DND-41 (cell line): ENCODE measurements around the gene CPM.

Experiments used
- ATAC-seq: fragments of 200-7000 bp; cut with Tn5 transposase; 3 replicates; pipeline ENCODE4 v1.9.1; 2021; ENCODE audit warnings: low read depth; ENCODE audit not compliant: insufficient read depth
- DNase-seq: peaks from one replicate; pipeline ENCODE4 v3.0.0-alpha.2; 2020
- H2AFZ ChIP-seq: 2 replicates; pipeline ENCODE4 v1.6.0; 2012; ENCODE audit warnings: low read depth, low read length
- H3K27ac ChIP-seq: 2 replicates; pipeline ENCODE4 v1.5.1; 2012; ENCODE audit warnings: low read length, inconsistent platforms
- H3K27me3 ChIP-seq: fragments of 200-600 bp; sonication (generic); 2 replicates; pipeline ENCODE4 v1.6.0; 2012; ENCODE audit warnings: low read length, mild to moderate bottlenecking, inconsistent platforms; ENCODE audit not compliant: insufficient read depth, poor library complexity
- H3K36me3 ChIP-seq: 2 replicates; pipeline ENCODE4 v1.5.1; 2012; ENCODE audit warnings: low read length, inconsistent platforms; ENCODE audit not compliant: insufficient read depth
- H3K4me1 ChIP-seq: 2 replicates; pipeline ENCODE4 v1.5.1; 2012; ENCODE audit warnings: mild to moderate bottlenecking, low read length; ENCODE audit not compliant: insufficient read depth
- H3K4me2 ChIP-seq: 2 replicates; pipeline ENCODE4 v1.6.0; 2012; ENCODE audit warnings: mild to moderate bottlenecking, moderate library complexity, low read length, inconsistent platforms; ENCODE audit not compliant: insufficient read depth
- H3K4me3 ChIP-seq, 2 experiments: fragments of 200-600 bp in 1 of 2; shearing (Covaris generic) in 1 of 2; 2 replicates each; pipeline ENCODE4 v1.5.1; 2012 to 2016; ENCODE audit warnings: inconsistent platforms in 2 of 2, low read length in 2 of 2, mild to moderate bottlenecking in 2 of 2, low read depth in 1 of 2, moderate library complexity in 1 of 2
- H3K79me2 ChIP-seq: 2 replicates; pipeline ENCODE4 v1.6.0; 2012; ENCODE audit warnings: low read length, inconsistent platforms; ENCODE audit not compliant: insufficient read depth
- H3K9ac ChIP-seq: 2 replicates; pipeline ENCODE4 v1.6.0; 2012; ENCODE audit warnings: low read depth, mild to moderate bottlenecking, inconsistent platforms, low read length, moderate library complexity
- H3K9me3 ChIP-seq: 2 replicates; pipeline ENCODE4 v1.5.1; 2012; ENCODE audit warnings: low read length, moderate library complexity, mild to moderate bottlenecking, inconsistent platforms; ENCODE audit not compliant: insufficient read depth, severe bottlenecking
- H4K20me1 ChIP-seq: 2 replicates; pipeline ENCODE4 v1.6.0; 2012; ENCODE audit warnings: low read length; ENCODE audit not compliant: insufficient read depth
- EZH2 ChIP-seq: IDR thresholded peaks from 3 replicates; pipeline ENCODE4 v1.6.1; 2012; ENCODE audit warnings: borderline replicate concordance, low read depth, mild to moderate bottlenecking, moderate library complexity, low read length, inconsistent platforms; ENCODE audit not compliant: severe bottlenecking
- TF ChIP-seq, protein P1 (sequence below): IDR thresholded peaks from 2 replicates; pipeline ENCODE4 v1.5.1; 2012; ENCODE audit warnings: borderline replicate concordance, low read length, moderate library complexity, mild to moderate bottlenecking; ENCODE audit not compliant: poor library complexity, severe bottlenecking; ENCODE audit errors: extremely low read depth

Gene CPM

DNA sequence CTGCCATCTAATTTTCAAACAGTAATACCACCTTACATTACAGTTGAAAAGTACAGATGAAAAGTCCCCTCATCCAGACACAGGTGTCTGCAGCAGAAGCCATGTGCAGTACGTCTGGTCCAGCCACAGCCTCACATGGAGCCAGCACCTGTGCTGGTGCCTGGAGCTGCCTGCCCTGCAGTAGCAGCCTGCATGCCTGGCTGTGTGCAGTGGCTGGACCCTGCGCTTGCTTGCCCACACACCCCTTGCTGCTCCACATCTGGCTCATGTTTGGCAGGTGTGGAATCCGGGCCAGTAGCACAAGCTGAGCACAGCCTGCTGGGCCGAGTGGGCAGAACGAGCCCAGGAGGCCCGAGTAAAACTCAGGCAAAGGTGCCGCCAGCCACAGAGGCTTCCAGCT is 21.8 kb upstream of the CPM start:
- Histone ChIP-seq H3K27ac (no peak overlapping the region), H3K4me2 (no peak overlapping the region), H3K79me2 (no peaks in the 10 kb centered on the region), H3K27me3 (no peaks in the 10 kb centered on the region), H3K36me3 (no peaks in the 10 kb centered on the region), H3K4me1 (0 out of 2 replicates have a peak, but pooled peaks cover 4% of the 10 kb centered on the region), H3K9ac (no peak overlapping the region), H4K20me1 (no peaks in the 10 kb centered on the region), H3K9me3 (peaks cover 8% of the 10 kb centered on the region), H2AFZ (no peak overlapping the region), H3K4me3 (no peak overlapping the region)
- TF ChIP-seq, protein P1, sequence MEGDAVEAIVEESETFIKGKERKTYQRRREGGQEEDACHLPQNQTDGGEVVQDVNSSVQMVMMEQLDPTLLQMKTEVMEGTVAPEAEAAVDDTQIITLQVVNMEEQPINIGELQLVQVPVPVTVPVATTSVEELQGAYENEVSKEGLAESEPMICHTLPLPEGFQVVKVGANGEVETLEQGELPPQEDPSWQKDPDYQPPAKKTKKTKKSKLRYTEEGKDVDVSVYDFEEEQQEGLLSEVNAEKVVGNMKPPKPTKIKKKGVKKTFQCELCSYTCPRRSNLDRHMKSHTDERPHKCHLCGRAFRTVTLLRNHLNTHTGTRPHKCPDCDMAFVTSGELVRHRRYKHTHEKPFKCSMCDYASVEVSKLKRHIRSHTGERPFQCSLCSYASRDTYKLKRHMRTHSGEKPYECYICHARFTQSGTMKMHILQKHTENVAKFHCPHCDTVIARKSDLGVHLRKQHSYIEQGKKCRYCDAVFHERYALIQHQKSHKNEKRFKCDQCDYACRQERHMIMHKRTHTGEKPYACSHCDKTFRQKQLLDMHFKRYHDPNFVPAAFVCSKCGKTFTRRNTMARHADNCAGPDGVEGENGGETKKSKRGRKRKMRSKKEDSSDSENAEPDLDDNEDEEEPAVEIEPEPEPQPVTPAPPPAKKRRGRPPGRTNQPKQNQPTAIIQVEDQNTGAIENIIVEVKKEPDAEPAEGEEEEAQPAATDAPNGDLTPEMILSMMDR, result no peak
- no peak for TF ChIP-seq EZH2
- DNase-seq (no peak), ATAC-seq (no peak)

DNA sequence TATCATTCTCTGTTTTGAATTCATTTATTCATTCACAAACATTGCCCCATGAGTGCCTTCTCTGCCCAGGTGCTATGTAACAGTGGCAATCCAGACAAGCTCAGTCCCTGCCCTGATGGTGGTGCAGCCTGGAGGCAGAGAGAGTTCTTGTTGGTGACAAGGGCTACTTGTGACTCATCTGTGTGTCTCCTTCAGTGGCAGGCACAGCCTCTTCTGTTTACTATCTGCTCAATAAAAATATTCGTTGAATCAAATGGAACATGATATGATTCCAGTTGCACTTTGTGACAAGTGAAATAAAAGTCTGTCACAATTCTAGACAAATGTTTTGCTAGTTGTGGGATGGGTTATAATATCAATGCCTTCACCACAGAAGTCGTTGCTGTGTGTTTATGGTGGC is 20.6 kb upstream of the CPM start:
- Histone ChIP-seq H4K20me1 (no peaks in the 10 kb centered on the region), H3K79me2 (no peaks in the 10 kb centered on the region), H3K4me3 (no peak overlapping the region), H3K27ac (no peak overlapping the region), H2AFZ (no peak overlapping the region), H3K27me3 (no peaks in the 10 kb centered on the region), H3K36me3 (no peaks in the 10 kb centered on the region), H3K4me2 (no peak overlapping the region), H3K9ac (no peak overlapping the region), H3K9me3 (peaks cover 8% of the 10 kb centered on the region), H3K4me1 (0 out of 2 replicates have a peak, but pooled peaks cover 2% of the 10 kb centered on the region)
- DNase-seq (no peak), ATAC-seq (no peak)
- no peak for TF ChIP-seq EZH2
- TF ChIP-seq, protein P1, result no peak

DNA sequence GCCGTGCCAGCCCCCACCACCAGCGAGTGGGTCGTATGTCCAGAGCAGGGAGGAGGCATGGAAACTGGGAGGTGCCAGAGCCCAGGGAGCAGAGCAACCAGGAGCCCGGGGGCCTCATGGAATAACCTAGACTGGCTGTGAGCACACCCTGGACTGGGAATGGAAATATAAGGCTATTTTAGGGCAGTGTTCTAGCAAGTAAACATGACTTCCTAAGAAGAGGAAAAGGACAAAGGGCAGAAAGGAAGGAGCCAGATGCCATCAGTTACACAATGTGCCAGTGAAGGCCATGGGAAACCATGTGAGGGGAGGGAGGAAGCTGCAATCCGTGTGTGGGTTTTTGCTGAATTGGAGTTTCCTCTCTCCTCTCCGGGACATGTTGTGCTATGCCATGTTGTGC is 18.7 kb upstream of the CPM start:
- H3K27ac ChIP-seq, result no peak overlapping the region
- H3K4me3 ChIP-seq, result no peak overlapping the region
- no peaks in the 10 kb centered on the region for H3K4me1 ChIP-seq
- H3K27me3 ChIP-seq, result no peaks in the 10 kb centered on the region
- no peak overlapping the region for H3K4me2 ChIP-seq
- no peak for ATAC-seq
- no peak overlapping the region for H2AFZ ChIP-seq
- H4K20me1 ChIP-seq, result no peaks in the 10 kb centered on the region
- H3K36me3 ChIP-seq, result no peaks in the 10 kb centered on the region
- no peak for TF ChIP-seq EZH2
- TF ChIP-seq, protein P1, result no peak
- peaks cover 8% of the 10 kb centered on the region for H3K9me3 ChIP-seq
- H3K79me2 ChIP-seq, result no peaks in the 10 kb centered on the region
- H3K9ac ChIP-seq, result no peak overlapping the region
- no peak for DNase-seq

DNA sequence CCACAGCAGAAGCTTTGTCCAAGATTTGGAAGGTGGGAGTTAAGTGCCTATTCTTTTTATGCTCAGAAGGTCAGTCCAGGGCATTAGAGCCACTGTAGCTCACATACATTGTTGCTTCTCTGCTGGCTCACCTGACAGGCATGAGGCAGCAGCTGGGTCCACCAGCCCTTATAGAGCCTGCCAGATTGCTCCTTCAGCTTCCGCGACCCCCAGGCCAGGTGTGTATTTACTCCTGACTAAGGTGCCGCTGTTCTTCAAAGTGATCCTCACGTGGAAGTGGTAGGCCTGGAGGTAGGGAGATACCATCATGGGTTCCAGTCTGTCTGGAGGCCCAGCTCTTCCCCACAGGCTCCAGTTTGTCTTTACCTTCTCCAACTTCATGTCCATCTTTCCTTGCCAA is 17.5 kb upstream of the CPM start:
- H3K9ac ChIP-seq, result no peak overlapping the region
- no peaks in the 10 kb centered on the region for H4K20me1 ChIP-seq
- H3K36me3 ChIP-seq, result no peaks in the 10 kb centered on the region
- H3K4me3 ChIP-seq, result no peak overlapping the region
- H3K27ac ChIP-seq, result no peak overlapping the region
- H3K27me3 ChIP-seq, result no peaks in the 10 kb centered on the region
- no peak overlapping the region for H3K4me2 ChIP-seq
- H3K4me1 ChIP-seq, result no peaks in the 10 kb centered on the region
- H3K79me2 ChIP-seq, result no peaks in the 10 kb centered on the region
- H3K9me3 ChIP-seq, result peaks cover 2% of the 10 kb centered on the region
- no peak for TF ChIP-seq EZH2
- TF ChIP-seq, protein P1, result no peak
- ATAC-seq, result no peak
- H2AFZ ChIP-seq, result no peak overlapping the region
- no peak for DNase-seq
